A673 (cell line): Measurements from ENCODE around the gene SAA1. TPM values are rescaled to one million over a fixed set of nuclear protein-coding genes. Genes with fewer than 3 reads are reported as not detected.

Source experiments
- BruUV-seq: library from RNA; stranded (reverse); fragments of 400-500 nt; replicated peaks from 2 replicates; lab custom pipeline; 2021; lab: Mats Ljungman, UMichigan
- CTCF ChIA-PET: fragments of 300-600 bp; sonication (Branson Sonifier 250); formaldehyde crosslinking; loops from one replicate; lab custom pipeline; 2022; ENCODE audit warnings: antibody characterized with exemption; lab: Charles Lee
- POLR2A ChIA-PET: fragments of 300-600 bp; sonication (Branson Sonifier 250); formaldehyde crosslinking; loops from one replicate; lab custom pipeline; 2022; ENCODE audit warnings: antibody characterized with exemption; ENCODE audit not compliant: low non-redundant PET; lab: Charles Lee
- DNase-seq: peaks from one replicate; pipeline ENCODE4 v3.0.0-alpha.2; 2015; ENCODE audit warnings: low spot score
- H3K27ac ChIP-seq: fragments of 200-600 bp; sonication (generic); 2 replicates; pipeline ENCODE4 v1.5.1; 2016; ENCODE audit warnings: mixed run types, low read depth, mild to moderate bottlenecking, mixed read lengths, antibody characterized with exemption, low read length; ENCODE audit not compliant: poor library complexity, severe bottlenecking
- H3K27me3 ChIP-seq: fragments of 200-600 bp; sonication (generic); replicated peaks from 2 replicates; pipeline ENCODE4 v1.6.1; 2017; ENCODE audit warnings: mixed run types, low read depth, mild to moderate bottlenecking, mixed read lengths, antibody characterized with exemption, low read length; ENCODE audit not compliant: insufficient read depth, poor library complexity
- H3K36me3 ChIP-seq: fragments of 200-600 bp; sonication (generic); 2 replicates; pipeline ENCODE4 v1.6.1; 2016; ENCODE audit warnings: mixed run types, mild to moderate bottlenecking, mixed read lengths, antibody characterized with exemption, low read length; ENCODE audit not compliant: insufficient read depth, poor library complexity, severe bottlenecking
- H3K4me1 ChIP-seq: fragments of 200-600 bp; sonication (generic); 2 replicates; pipeline ENCODE4 v1.6.1; 2017; ENCODE audit warnings: mixed run types, mild to moderate bottlenecking, mixed read lengths, antibody characterized with exemption, low read length; ENCODE audit not compliant: insufficient read depth, poor library complexity, severe bottlenecking
- H3K4me3 ChIP-seq: fragments of 200-600 bp; sonication (generic); 2 replicates; pipeline ENCODE4 v1.5.1; 2016; ENCODE audit warnings: low read depth, mixed run types, mild to moderate bottlenecking, mixed read lengths, low read length; ENCODE audit not compliant: poor library complexity, severe bottlenecking
- H3K9me3 ChIP-seq: fragments of 200-600 bp; sonication (generic); 2 replicates; pipeline ENCODE4 v1.6.1; 2016; ENCODE audit warnings: mixed run types, low read depth, mild to moderate bottlenecking, mixed read lengths, antibody characterized with exemption, low read length; ENCODE audit not compliant: poor library complexity, severe bottlenecking
- CTCF ChIP-seq: fragments of 300-800, 200-600 bp; sonication (generic); conservative IDR thresholded peaks from 2 replicates; pipeline ENCODE4 v1.5.1; 2017; ENCODE audit warnings: low read depth, mild to moderate bottlenecking, antibody characterized with exemption, low read length, moderate library complexity, mixed read lengths
- EZH2 ChIP-seq: fragments of 200-600 bp; sonication (generic); IDR thresholded peaks from 2 replicates; pipeline ENCODE4 v1.6.1; 2017; ENCODE audit warnings: borderline replicate concordance, low read depth, mild to moderate bottlenecking, mixed read lengths, antibody characterized with exemption, low read length; ENCODE audit not compliant: poor library complexity, severe bottlenecking
- intact Hi-C: fragments of 100-400 bp; cut with micrococcal nuclease; formaldehyde crosslinking; loops from one replicate; pipeline ENCODE4 v1.10.0; 2022; ENCODE audit not compliant: unreplicated experiment
- total RNA-seq: library from RNA; stranded (reverse); gene quantifications from 2 replicates; pipeline ENCODE4 v1.2.3, GENCODE V29; 2021

The SAA1 gene
- total RNA-seq, 1 experiment from 2014 or later = not detected

- POLR2A ChIA-PET = no interaction called here
- peaks cover 19% of the 10 kb centered on the region for H3K27me3 ChIP-seq
- no TSS peak for BruUV-seq
- no peaks in the 10 kb centered on the region for H3K36me3 ChIP-seq
- intact Hi-C loops = no loop called here
- no peak overlapping the region for H3K27ac ChIP-seq
- no peaks in the 10 kb centered on the region for H3K4me1 ChIP-seq
- H3K9me3 ChIP-seq = no peaks in the 10 kb centered on the region
- no peak overlapping the region for H3K4me3 ChIP-seq
- CTCF ChIA-PET = interaction anchor here (0.6 kb wide), 1 partner anchor 119 kb away, joined by 3 read pairs; no protein-coding TSS in a partner anchor
- TF ChIP-seq EZH2 (no peak), CTCF (no peak)
- no peak for DNase-seq
These were observed 32.2 kb upstream of the SAA1 start for GRCh38 chr11:18233912-18234311.

- no peak for DNase-seq
- Histone ChIP-seq H3K9me3 (no peaks in the 10 kb centered on the region), H3K4me3 (no peak overlapping the region), H3K4me1 (no peaks in the 10 kb centered on the region), H3K36me3 (no peaks in the 10 kb centered on the region), H3K27ac (no peak overlapping the region), H3K27me3 (peaks cover 27% of the 10 kb centered on the region)
- TF ChIP-seq CTCF = no peak
- no peak for TF ChIP-seq EZH2
- ChIA-PET CTCF (no interaction called here), POLR2A (no interaction called here)
- intact Hi-C loops = no loop called here
- BruUV-seq = no TSS peak
These were observed 30.4 kb upstream of the SAA1 start for GRCh38 chr11:18235394-18236334.

GRCh38 chr11:18236664-18237356 is 29.3 kb upstream of the SAA1 start, which contains the start of gene SAA4:
Gene SAA4, minus strand, starts transcription at chr11:18236802. Its CDS starts 876 bp downstream, at chr11:18235926.
- no peak for DNase-seq
- Histone ChIP-seq H3K4me1 (no peaks in the 10 kb centered on the region), H3K9me3 (no peaks in the 10 kb centered on the region), H3K27me3 (peaks cover 27% of the 10 kb centered on the region), H3K4me3 (no peak within 1 kb of the TSS), H3K27ac (no peak within 1 kb of the TSS), H3K36me3 (no peaks in the 10 kb centered on the region)
- TF ChIP-seq CTCF = no peak
- no peak for TF ChIP-seq EZH2
- intact Hi-C loops = no loop called here
- no TSS peak for BruUV-seq
- ChIA-PET CTCF (no interaction called here), POLR2A (no interaction called here)
